GM03348 (cell line): ENCODE measurements around the gene TRAPPC10.

Experiments used
- DNase-seq: peaks from one replicate; pipeline ENCODE4 v3.0.0; 2012; ENCODE audit warnings: low spot score

TRAPPC10 gene

DNA sequence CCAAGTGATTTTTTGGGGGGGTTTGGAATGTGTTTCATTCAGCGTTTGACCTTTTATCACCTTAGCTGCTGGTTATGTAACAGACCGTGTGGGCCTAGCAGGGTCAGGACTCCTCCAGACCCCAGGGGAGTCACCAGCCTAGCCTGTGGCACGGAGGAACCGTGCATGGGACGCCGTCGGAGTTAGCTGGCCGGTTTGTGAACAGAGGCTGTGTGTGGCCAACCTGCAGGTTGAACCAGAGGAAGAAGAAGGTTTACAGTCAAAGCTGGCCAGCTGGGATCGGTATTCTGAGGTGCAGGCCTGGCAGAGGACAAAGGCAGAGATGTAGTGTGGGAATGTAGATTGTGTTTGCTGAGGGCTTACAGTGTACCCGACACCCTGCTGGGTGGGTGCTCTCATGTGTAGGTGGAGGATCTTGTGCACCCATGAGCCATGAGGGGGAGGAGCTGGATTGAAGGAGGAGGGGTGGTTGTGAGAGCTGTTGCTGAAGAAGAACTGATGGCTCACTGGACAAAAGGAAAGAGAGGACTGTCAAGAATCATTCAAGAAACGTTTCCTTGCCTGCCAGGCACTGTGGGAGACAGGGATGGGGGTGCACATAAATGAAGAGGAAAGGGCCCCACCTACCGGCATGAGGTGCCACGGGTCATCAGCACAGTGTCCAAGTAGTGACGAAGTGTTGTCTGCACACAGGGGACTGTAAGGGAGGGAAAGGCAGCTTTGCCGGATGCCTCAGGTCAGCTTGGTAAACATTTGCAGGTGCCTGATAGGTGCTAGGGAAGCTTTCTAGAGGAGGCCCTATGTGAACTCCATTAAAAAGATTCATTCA lies 55.1 kb downstream of the TRAPPC10 start:
- DNase-seq = no peak

DNA sequence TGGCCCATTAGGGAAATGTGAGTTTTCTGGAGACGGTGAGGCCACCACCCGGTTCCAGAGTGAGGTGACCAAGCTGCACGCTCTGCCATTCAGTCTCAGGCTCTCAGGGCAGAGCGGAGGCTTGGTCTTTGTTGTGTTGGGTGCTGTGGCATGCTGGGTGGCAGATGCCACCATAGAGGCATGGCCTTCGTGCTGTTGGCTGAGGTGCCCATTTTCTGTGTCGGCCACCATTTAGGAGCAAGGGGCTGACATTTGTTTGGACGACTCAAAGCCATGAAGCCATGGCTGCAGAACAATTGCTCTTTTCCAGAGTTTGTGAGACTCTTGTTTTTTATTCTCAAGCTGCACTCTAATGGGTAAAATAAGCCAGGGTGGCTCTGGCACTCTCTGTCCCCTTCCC lies 58.3 kb downstream of the TRAPPC10 start:
- no peak for DNase-seq

DNA sequence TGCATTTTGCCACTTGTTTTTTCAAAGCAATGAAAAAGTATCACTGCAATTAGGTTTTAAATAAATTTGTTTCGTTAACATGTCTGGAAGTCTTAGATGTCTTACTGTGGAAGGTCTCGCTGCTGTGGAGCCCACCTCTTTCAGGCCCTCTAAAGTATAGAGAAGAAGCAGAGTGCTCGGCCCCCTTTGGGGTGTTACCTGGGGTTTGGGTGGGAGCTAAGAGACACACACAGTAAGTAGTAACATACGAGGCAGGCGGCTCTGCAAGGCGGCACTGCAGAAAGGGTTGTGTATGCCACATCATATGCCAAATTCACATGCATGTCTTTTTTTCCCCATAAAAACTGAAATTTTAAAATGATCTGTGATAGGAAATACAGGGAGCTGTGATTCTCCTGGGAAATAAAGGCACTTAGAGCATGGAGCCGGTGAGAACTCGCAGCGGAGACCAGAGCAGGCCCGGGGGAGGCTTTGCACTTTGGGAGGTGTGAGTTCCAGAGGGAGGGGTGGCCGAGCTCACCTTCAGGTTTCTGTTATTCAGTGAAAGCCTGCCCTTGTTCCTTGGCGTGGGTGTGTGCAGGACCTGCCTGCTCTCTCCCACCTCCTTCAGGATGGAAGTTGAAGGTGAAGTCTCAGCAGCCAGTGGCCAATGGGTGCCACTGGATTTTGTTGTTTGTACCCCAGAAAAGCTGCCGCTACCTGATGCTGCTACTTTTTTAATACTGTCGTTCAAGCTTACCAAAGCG lies 59.4 kb downstream of the TRAPPC10 start:
- DNase-seq = no peak

DNA sequence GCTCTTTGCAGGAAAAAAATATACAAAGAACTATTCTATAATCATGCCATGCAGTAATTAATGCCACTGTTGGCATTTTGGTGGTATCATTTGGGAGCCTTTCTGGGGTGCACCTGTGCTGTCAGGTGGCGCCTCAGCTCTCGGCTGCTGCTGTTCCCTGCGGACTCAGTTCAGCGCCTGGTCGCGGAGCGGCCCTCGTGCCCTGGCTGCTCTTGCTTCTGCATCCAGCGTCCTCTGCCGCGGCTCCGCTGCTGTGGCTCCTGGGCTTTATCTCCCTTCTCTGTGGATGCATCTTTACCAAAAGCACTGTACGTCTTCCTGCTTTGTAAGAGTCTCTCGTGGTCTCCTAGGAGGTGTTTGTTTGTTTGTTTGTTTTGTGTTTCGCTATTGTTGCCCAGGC lies 60.0 kb downstream of the TRAPPC10 start:
- no peak for DNase-seq

DNA sequence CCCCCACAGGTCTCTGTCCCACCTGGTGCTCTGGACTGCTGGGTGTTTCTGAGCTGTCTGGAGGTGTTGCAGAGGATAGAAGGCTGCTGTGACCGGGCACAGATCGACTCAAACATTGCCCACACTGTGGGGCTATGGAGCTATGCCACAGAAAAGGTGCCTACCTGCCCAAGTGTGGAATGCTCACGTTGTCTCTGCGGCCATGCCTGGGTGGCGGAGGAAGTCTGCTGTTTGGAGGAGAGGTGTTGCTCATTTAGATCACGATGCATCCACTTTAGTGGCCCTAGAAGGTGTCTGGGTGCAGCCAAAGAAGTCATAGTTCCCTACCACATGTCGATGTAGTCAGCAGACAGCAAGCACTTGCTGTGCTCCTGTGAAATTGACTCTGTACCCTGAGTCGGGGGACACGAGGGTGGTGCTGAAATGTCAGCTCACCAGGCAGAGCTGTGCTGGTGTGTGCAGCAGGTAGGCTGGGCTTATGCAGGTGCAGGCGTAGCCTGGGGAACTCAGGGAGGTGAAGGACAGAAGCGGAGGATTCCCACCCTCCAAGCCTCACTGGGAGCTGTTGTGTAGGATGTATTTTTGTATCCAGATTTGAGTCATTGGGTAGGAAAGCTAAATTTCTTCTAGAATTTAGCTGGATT lies 62.3 kb downstream of the TRAPPC10 start:
- no peak for DNase-seq

DNA sequence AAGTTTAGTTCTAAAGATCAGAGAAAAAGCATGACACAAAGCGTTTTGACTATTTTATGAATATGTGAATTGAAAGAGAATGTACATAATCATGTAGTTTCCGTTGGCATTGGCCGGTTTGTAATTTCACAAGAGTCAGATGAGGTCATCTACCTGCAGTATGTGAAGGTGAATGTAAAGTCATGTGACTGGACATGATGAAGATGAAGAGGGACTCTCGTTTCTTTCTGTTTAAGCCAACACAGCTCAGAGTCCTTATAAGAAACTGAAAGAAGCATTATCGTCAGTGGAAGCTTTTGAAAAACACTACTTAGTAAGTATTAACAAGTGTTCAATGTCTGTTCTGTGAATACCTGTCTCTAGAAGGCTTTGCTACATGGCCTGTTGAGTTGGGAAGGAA lies 64.2 kb downstream of the TRAPPC10 start:
- no peak for DNase-seq

DNA sequence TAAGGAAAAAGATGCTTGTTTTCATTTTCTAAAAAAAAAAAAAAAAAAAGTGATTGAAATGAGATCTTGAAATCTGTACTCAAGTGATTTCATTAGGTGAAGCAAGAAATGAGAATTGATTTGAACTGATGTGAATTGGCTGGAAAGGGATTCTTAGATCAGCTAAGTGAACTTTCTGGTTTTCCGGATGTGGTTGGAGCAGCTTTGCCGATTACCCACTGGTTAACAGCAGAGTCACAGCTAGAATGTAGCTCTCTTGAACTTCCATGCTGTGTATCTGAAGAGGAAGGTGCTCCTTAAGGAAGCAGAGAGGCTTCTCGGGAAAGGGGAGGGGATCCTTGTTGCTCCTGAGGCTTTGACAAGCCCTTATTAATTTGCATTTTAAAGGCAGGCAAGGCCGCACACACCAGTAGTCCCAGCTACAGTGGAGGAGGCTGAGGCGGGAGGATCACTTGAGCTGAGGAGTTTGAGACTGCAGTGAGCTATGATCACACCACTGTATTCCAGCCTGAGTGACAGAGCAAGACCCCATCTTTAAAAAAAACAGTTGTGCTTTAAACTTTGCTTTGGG lies 66.4 kb downstream of the TRAPPC10 start:
- no peak for DNase-seq

DNA sequence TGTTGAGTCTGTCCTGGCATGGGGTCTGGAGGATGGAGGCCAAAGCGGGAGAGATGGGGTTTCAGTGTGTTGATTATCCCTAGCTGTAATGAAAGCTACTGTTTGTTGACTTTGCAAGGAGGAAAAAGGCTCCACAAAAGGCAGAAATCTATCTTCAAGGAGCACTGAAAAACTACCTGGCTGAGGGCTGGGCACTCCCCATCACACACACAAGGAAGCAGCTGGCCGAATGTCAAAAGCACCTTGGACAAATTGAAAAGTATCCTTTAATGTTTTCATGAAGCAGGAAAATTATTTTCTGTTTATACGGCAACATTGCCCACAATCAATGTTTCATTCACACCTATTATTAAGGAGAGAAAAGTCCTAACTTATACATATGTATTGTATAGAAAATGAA lies 67.3 kb downstream of the TRAPPC10 start:
- DNase-seq = no peak

DNA sequence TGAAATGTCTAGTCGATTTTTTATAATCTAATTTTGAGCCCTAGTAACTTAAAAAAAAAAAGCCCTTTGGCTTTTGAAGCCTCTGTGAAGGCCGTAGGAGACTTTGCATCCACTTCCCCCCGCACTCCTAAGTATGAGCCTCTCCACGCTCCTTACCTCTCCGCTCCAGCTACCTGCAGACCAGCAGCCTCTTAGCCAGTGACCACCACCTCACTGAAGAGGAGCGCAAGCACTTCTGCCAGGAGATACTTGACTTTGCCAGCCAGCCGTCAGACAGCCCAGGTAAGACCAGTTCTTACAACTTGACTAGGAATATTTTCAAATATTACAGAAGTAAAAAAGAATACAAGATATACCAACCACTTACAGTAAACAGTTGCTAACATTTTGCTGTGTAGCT lies 67.7 kb downstream of the TRAPPC10 start:
- DNase-seq = no peak

DNA sequence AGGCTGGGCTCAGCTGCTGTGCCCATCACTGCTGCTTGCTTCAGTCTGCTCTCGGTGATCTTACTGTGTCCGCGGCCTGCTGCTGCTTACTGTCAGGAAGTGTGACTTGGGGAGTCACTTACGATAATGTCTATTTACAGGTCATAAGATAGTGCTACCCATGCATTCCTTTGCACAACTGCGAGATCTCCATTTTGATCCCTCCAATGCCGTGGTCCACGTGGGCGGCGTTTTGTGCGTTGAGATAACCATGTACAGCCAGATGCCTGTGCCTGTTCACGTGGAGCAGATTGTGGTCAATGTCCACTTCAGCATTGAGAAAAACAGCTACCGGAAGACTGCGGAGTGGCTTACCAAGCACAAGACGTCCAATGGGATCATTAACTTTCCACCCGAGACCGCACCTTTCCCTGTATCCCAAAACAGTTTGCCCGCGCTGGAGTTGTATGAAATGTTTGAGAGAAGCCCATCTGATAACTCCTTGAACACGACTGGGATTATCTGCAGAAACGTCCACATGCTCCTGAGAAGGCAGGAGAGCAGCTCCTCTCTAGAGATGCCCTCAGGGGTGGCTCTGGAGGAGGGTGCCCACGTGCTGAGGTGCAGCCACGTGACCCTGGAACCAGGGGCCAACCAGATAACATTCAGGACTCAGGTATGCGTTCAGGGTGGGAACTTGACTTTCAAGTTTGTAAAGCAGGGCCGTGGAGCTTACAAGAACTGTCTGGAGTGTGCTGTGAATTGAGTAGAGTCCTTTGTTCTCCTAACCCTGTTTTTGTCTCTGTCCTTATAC lies 70.7 kb downstream of the TRAPPC10 start:
- no peak for DNase-seq

DNA sequence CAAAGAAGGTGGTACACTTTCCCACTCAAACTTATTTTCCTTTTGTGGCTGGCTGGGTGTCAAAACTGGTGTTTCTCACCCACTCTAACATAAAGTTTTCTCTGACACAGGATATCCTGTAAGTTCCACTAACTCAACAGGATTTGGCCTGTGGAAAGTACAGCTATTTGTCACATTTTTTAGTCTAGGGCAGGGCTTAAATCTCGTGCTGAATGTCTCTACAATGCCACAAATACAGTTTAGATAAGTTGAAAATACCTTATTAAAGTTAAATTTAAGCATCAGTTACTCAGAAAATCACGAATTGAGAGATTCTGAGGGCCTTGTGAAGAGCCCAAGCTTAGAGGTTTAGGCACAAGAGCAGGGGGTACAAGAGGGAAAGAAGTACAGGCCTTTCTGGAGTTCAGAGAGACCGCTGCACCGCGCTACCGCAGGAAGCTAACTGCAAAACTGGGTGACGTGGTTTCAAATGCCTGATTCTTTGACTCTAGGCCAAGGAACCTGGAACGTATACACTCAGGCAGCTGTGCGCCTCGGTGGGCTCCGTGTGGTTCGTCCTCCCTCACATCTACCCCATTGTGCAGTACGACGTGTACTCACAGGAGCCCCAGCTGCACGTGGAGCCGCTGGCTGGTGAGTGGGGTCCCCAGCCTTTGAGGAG lies 71.7 kb downstream of the TRAPPC10 start:
- no peak for DNase-seq

DNA sequence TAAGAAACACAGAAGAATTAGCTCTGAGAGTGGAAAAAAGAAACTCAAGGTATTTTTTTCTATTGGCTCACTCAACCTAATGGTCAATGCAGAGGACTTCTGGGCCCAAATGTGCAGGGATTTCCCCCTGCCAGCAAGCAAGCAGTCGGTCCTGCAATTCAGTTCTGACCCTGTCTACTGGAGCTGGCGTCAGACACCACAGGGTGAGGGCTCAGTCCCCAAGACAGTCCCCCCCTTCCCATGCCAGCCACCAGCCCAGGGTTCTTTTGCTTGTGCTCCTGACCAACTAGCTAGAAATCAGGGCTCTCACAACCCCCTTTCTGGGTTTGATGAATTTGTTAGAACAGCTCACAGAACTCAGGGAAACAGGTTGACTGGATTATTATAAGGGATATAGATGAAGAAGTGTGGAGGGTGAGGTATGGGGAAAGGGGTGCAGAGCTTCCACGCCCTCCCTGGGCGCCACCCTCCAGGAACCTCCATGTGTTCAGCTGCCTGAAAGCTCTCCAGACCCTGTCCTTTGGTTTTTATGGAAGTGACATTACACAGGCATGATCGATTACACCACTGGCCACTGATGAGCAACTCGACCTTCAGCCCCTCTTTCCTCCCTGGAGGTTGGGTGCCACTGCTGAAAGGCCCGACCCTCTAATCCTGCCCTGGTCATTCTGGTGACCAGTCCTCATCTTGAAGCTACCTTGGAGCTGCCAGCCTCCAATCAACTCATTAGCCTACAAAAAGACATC lies 72.6 kb downstream of the TRAPPC10 start:
- DNase-seq = no peak

DNA sequence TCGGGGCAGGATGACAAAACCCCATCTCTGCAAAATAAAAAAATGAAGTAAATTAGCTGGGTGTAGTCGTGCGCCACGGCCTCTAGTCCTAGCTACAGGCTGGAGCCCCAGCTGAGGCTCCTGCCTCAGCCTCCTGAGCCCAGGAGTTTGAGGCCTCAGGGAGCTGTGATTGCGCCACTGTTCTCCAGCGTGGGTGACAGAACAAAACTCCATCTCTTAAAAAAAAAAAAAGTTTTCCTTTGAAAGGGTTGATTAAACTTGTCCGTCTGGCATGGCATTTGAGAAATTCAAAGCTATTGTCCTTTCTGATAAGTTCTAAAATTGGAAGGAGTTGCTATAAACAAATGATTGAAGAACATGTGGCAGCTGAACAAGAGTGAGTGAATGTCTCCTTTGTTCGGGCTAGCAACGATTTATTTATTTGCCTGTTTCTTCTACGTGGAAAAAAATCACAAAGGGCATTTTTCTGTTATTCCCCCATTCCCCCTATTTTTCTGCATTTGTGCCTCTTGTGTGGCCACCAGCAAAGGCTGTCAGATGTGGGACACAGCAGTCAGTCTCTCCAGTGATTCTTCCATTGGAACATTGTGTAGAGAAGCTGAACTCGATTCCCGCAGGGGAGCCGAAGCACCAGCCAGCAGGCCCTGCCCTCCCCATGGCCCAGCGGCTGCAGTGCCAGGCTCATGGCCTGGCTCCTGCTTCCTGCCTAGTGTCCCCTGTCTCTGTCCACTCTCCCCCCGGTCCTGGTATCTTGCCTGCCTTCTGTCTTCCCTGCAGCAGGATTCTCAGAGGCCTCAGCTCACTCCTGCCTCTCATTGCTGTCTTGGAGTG lies 73.6 kb downstream of the TRAPPC10 start:
- DNase-seq = no peak

DNA sequence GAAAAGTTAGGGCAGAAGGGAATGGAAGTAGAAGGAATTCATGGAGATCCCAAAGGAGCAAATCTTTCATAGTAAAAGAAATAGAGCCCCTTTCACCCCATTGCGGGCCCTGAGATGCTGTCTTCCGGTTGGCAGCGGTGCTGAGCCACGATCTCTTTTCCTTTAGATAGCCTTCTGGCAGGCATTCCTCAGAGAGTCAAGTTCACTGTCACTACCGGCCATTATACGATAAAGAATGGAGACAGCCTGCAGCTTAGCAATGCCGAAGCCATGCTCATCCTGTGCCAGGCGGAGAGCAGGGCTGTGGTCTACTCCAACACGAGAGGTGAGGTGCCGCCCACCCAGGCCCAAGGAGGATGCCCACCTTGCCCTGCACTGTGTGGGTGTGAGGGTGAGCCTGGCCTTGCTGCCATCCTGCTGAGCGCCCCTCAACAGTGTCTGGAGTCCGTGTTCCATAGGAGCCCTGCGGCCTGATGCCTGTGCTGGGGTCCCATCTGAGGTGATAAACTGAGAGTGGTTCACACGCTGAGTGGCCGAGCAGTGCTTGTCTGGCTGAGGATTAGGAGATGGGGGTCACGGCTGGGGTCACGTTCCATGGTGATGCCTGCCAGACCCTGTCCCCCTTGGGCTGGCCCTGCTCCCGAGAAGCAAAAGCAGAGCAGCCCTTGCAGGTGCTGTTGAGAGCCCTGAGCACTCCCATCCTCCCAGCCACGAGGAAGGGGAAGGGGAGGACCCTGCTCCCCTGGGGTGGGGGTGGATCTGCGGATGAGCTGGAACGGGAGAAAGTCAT lies 74.7 kb downstream of the TRAPPC10 start:
- DNase-seq = no peak

DNA sequence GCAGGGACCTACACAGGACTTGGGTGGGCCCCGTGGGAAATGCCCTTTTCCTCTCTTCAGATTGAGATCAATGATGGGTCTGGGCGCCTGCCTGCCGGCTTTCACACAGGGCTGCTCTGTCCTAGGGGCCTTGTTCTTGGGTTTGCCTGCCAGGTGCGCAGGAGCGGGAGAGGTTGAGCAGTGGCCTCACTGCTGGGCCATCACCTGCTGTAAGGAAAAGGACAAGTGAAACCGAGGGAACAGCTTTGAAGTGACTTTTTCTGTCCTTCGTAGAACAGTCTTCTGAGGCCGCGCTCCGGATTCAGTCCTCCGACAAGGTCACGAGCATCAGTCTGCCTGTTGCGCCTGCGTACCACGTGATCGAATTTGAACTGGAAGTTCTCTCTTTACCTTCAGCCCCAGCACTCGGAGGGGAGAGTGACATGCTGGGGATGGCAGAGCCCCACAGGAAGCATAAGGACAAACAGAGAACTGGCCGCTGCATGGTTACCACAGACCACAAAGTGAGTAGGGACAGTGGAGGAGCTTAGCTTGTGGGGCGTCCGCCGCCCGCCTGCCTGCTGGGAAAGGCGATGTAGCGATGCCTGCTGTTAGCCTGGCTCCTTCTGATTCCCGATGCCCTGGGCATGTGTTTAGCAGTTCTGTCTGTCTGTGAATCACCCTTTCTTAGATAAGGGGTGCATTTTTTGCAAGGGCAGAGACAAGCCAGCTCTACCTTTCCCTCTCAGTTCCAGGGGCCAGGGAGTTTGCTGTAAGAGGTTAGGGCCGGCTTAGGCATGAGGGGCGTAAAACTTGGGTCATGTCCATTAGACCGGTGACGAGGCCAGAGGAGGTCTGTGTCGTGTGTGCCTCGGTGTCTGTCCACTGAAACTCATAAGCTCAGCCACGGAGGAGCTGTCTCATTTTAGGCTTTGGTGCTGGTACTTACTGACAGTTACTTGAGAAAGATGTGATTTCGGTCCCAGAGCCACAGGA lies 75.6 kb downstream of the TRAPPC10 start:
- DNase-seq = no peak

DNA sequence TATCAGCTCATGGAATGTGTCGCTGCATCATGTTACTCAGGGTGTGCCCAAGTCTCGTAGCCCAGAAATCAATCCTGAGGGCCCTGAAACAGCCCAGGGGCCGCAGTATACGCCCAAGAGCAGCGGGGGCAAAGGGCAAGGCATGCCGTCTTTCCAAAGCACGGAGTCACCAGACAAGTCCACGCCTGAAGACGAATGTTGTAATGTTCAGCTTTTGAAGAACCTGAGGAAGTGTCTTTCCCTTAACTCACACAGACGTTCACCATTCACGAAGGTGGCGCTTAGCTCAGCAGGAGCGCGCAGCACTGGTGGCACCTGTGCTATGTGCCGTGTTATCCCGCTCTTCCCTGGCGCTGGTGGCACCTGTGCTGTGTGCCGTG lies 76.3 kb downstream of the TRAPPC10 start:
- no peak for DNase-seq

DNA sequence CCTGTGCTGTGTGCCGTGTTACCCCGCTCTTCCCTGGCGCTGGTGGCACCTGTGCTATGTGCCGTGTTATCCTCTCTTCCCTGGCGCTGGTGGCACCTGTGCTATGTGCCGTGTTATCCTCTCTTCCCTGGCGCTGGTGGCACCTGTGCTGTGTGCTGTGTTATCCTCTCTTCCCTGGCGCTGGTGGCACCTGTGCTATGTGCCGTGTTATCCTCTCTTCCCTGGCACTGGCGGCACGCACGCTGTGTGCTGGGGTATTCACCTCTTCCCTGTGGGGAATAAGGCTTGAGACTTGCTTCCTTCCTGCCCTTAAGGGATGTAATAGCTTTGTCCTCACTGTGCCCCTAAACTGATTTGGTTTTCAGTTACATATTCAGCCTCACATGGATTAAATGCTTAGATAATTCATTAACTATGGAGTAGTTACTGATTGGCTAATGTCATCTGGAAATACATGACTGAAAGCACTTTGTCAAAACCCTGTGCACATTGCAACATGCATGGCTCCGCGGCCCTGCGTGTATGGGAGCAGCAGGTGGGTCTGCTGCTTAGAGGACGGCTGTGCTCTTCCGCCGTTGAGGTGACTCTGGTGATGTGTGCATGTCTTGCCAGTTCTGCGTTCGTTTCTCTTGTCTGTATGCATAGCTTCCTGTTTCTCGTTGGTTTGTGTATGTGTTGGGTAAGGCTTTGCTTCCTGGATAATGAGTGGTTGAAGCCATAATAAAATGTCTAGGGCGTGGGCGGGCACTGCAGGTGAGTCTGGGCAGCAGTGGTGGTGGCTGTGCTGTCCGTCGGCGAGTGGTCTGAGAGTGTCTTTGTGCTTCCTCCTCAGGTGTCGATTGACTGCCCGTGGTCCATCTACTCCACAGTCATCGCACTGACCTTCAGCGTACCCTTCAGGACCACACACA lies 77.1 kb downstream of the TRAPPC10 start:
- no peak for DNase-seq
